Activated T-helper 9 cell treated with anti-CD3 and anti-CD28 coated beads, Interleukin-2, amount 50 U/mL, for 16 hours (primary cell): ENCODE measurements around the gene CENPX.
"Not testable (repeated sequence)": the region's sequence is repeated elsewhere in the genome, so short reads cannot be mapped to it uniquely, and the experiment has no call there.

Experiments used
- DNase-seq: peaks from one replicate; pipeline ENCODE4 v3.0.0-alpha.2; 2020; ENCODE audit warnings: low read depth

CENPX gene

GRCh38 chr17:81998212-81998611, 24.5 kb downstream of the CENPX start:
- no peak for DNase-seq

- no peak for DNase-seq
Observed at GRCh38 chr17:81996757-81997441, 25.8 kb downstream of the CENPX start.

- no peak for DNase-seq
Observed at GRCh38 chr17:81996232-81996756, 26.4 kb downstream of the CENPX start.

DNA sequence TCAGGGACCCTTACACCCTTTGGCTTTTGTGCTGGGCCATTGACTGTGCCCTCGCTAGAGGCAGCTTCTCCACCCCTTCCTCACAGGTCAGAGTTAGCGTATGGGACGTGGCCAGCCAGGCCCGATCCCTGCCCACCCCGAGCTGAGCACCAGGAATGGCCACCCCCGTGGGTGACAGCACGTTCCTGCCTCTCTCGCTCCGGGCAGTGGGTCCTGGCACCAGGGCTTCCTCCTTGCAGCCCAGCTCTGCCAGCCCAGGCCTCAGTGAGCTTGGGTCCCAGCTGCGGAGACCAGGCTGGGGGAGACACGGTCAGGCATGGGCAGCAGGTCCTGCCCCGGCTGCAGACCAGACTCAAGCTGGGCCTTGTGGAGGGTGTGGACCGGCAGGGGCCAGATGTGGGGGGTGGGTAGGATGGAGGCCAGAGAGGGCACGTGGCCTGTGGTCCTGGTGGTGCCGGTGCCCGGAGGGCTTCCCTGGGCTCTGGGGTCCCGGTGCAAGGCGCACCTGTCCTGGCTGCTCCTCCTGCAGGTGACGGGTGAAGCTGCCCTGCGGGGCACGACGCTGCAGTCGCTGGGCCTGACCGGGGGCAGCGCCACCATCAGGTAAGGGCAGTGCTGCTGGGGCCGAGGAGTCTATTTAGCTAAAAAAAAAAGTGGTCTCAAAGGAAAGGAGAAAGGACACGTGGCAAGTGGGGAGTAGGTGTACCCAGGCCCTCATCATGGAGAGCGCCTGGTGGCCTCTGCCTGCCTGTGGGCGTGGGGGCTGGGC, 27.0 kb downstream of the CENPX start:
- DNase-seq, result no peak

GRCh38 chr17:81994593-81995462, 27.9 kb downstream of the CENPX start:
- no peak for DNase-seq

DNA sequence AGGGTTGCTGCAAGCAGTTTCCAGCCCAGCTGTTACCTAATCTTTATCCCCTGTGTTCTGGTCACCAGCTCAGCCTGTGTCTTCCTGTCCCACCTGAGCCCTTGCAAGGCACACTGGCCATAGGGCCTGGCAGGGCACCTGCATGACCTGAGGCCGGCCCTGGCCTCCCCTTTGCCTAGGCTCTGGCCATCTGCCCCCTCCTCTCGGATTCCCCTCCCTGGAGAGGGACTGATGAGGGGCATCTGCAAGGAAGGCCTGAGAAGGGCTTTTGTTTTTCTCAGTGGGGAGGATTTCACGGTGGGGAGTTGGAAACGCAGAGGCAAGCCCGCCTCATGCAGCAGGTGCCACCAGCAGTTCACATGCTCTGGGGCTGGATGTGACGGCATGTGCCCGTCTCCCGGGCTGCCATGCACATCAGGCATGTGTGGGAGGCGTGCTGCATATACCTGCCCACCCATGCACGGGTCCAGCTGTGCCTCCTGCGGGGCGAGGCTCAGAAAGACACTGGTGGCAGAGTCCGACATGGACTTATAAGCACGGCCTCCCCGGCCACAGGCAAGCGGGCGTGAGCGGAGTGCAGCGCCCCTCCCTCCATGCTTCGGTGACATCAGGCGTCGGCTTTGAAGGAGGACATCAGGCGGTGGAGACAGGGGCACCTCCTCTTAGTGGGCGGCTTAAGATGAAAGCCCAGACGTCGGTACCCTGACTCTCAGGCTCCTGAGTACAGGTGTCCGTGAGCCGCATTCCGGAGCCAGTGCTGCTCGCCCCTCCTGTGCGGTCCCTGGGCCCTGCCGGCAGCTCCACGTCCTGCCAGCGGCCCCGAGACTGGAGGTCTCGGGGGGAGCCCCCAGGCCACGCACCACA, 28.7 kb downstream of the CENPX start:
- DNase-seq, result no peak

- no peak for DNase-seq
Observed at GRCh38 chr17:81992306-81993102, 30.2 kb downstream of the CENPX start.

GRCh38 chr17:81991684-81992305, 30.9 kb downstream of the CENPX start:
- no peak for DNase-seq

DNA sequence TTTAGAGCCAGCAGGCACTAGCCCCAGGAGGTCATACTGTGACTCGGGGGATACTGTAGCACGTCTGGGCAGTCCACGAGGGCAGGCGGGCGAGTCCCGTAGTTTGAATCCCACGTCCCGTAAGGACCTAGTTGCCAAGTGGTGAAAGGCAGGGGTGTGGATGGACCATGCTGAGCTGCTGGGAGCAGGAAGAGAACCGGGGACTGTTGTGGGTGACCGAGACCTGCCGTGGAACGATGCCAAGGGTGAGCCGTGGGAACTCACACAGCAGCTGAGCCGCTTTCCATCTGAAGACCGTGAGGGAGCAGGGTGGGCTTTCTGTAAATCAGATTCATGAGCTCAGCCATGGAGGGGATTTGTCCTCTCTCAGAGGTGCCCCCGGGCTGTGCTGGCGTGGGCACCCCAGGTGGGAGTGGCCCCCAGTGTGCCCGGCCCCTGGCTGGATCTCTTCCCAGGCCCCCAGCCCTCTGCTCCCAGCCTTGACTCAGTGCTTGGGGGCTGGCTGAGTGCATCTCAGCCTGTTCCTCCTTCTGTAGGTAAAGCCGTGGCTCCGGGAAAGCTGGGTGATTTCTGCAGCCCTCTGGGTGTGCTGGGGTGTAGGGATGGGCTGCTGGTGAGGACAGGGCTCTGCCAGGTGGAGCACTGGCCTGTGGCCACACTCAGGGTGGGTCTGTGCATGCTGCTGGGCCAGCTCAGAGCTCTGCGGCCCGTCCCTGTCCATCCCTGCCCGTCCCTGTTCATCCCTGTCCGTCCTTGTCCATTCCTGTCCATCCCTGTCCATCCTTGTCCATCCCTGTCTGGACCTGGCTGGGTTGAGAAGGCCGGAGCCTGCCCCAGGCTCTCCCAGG, 31.6 kb downstream of the CENPX start:
- no peak for DNase-seq

DNA sequence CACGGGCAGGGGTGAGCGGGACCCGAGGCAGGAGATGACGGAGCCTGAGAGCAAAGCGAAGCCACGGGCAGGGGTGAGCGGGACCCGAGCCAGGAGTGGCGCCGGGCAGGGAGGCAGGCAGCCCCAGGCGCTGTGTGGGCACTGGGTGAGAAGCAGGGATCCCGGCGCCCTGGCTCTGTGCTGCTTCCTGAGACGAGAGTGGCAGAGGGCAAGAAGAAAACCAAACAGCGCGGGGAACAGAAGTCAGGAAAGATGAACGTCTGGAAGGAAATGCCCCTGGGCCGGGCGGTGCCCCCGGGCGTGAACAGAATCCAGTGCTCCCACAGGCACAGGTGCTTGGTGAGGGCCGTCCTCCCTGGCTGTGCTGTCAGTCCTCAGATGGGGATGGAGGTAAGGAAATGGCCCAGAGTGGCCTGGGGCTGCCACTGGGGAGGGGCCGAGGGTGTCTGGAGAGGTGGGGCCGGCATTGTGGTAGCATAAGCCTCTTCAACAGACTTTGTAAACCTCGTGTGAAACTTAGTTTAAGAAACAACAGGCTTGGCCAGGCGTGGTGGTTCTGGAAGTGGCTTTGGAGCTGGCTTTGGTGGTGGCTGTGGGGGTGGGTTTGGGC, 35.4 kb downstream of the CENPX start:
- DNase-seq, result no peak

DNA sequence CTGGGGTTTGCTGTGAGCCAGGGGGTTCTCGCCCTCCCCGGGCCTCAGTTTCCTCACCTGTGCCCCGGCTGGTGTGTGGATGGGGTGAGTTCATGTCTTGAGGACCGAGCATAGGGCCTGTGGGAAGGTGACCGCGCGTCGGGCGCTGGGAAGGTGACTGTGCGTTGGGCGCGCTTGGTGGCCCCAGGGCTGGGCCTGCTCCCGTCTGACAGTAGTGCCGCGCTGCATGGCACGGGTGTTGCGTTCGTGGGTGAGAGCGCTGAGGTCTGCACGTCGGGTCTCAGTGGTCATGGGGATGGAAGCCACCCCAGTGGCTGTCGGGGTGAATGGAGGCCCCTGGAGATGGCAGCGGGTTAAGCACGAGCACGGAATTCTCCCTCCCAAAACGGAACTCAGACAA, 36.1 kb downstream of the CENPX start:
- DNase-seq, result no peak

- no peak for DNase-seq
Observed at GRCh38 chr17:81984773-81985410, 37.8 kb downstream of the CENPX start.

DNA sequence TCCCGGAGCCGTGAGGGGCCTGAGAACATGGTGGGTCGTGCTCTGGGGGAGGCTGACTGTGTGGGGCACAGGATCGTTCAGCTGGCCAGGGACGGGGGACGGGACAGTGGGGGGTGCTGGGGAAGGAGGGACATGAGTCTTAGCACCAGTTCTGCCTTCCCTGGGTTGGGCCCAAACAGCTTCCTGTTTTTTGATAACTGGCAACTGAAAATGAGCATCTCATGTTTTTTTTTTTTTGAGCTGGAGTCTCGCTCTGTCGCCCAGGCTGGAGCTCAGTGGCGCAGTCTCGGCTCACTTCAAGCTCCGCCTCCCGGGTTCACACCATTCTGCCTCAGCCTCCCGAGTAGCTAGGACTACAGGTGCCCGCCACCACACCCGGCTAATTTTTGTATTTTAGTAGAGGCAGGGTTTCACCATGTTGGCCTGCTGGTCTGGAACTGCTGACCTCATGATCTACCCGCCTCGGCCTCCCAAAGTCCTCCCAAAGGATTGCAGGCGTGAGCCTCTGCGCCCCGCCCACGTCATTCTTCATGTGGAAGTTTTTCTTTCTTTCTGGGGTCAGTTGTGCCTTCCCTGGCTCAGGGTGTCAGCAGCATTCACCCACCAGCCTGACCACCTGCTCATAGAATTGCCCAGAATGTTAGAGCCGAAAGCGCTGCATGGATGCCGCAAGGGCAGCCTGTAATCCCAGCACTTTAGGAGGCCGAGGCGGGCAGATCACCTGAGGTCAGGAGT, 38.9 kb downstream of the CENPX start:
- no peak for DNase-seq

- DNase-seq, result no peak
Observed at GRCh38 chr17:81983011-81983638, 39.6 kb downstream of the CENPX start.

DNA sequence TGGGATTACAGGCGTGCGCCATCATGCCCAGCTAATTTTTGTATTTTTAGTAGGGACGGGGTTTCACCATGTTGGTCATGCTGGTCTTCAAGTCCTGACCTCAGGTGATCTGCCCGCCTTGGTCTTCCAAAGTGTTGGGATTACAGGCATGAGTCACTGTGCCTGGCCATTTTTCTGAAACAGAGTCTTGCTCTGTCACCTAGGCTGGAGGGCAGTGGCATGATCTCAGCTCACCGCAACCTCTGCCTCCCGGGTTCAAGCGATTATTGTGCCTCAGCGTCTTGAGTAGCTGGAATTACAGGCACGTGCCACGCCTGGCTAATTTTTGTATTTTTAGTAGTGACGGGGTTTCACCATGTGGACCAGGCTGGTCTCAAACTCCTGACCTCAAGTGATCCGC, 41.2 kb downstream of the CENPX start:
- DNase-seq, result not testable (repeated sequence)

DNA sequence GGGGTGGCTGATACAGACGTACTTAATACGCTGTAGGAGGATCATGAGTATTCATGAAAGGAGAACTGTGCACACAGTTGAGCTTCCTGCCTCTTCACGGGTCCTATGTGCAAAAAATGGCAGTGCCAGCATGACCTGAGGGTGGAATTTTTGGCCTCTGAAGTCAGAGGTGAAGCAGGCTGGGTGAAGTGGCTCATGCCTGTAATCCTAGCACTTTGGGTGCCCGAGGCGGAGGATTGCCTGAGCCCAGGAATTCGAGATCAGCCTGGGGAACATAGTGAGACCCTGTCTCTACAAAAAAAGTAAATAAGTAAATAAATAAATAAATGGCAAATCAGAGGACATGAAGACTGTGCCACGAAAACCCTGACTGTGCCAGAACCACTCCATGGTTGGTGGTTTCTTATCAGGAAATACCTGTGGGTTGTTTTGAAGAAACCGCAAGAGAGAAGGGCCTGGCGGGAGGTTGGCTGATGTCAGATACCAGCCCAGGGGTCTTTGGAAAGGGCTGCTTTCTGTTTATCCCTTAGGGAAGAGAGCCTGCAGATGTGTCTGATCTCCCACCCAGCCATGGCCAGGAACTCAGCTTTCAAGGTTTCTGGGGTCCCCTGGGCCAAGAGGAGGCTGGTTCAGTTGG, 41.9 kb downstream of the CENPX start:
- no peak for DNase-seq

DNA sequence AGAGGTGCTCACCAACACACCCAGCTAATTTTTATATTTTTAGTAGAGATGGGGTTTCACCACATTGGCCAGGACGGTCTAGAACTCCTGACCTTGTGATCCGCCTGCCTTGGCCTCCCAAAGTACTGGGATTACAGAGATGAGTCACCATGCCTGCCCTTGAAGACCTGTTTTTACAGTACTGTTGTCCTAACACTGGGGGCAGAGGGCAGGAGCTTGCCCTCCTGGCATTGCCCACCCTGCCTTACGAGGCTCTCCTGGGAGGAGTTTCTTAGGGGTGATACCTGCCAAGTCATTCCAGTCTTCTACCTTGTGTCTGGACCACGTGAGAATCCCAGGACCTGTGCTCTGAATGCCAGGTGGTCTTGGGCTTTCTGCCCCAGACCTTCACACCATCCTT, 42.6 kb downstream of the CENPX start:
- no peak for DNase-seq
